ENCODE data around the gene FAM216B. TPM values are rescaled to one million over a fixed set of nuclear protein-coding genes. Genes with fewer than 3 reads are reported as not detected.

FAM216B gene
- total RNA-seq, 1 donor from 2014 or later: not detected

GRCh38 chr13:42745655-42746054, 35.7 kb upstream of the FAM216B start:
- intact Hi-C loops (cut with DNase I): no loop called here
- no peak overlapping the region for H3K4me3 ChIP-seq

GRCh38 chr13:42746866-42747265, 34.5 kb upstream of the FAM216B start:
- no peak overlapping the region for H3K27ac ChIP-seq
- intact Hi-C loops (cut with DNase I): no loop called here
- no peak for DNase-seq (ENCODE audit: low spot score in 2 of 2)

More at GRCh38 chr13:42745655-42746054, 35.7 kb upstream of the FAM216B start:
- no peaks in the 10 kb centered on the region for H3K36me3 ChIP-seq
- DNase-seq (ENCODE audit: low spot score in 2 of 2): no peak
- no peaks in the 10 kb centered on the region for H3K4me1 ChIP-seq
- H3K27ac ChIP-seq: no peak overlapping the region
- no peaks in the 10 kb centered on the region for H3K27me3 ChIP-seq
- no peak for TF ChIP-seq CTCF (IDR thresholded peaks at IDR 0.05)
- H3K9me3 ChIP-seq: no peaks in the 10 kb centered on the region

GRCh38 chr13:42747399-42747873, 33.9 kb upstream of the FAM216B start:
- Histone ChIP-seq H3K4me1 (no peaks in the 10 kb centered on the region), H3K9me3 (no peaks in the 10 kb centered on the region), H3K27ac (no peak overlapping the region), H3K27me3 (no peaks in the 10 kb centered on the region), H3K4me3 (no peak overlapping the region), H3K36me3 (no peaks in the 10 kb centered on the region)
- no peak for DNase-seq (ENCODE audit: low spot score in 2 of 2)
- no peak for TF ChIP-seq CTCF (IDR thresholded peaks at IDR 0.05)
- intact Hi-C loops (cut with DNase I): no loop called here

More at GRCh38 chr13:42746866-42747265, 34.5 kb upstream of the FAM216B start:
- Histone ChIP-seq H3K4me1 (no peaks in the 10 kb centered on the region), H3K9me3 (no peaks in the 10 kb centered on the region), H3K27me3 (no peaks in the 10 kb centered on the region), H3K4me3 (no peak overlapping the region), H3K36me3 (no peaks in the 10 kb centered on the region)
- no peak for TF ChIP-seq CTCF (IDR thresholded peaks at IDR 0.05)

GRCh38 chr13:42750794-42751193, 30.6 kb upstream of the FAM216B start:
- H3K9me3 ChIP-seq: no peaks in the 10 kb centered on the region
- H3K27me3 ChIP-seq: no peaks in the 10 kb centered on the region
- intact Hi-C loops (cut with DNase I): no loop called here
- no peak for TF ChIP-seq CTCF (IDR thresholded peaks at IDR 0.05)
- no peaks in the 10 kb centered on the region for H3K4me1 ChIP-seq
- no peaks in the 10 kb centered on the region for H3K36me3 ChIP-seq
- H3K27ac ChIP-seq: no peak overlapping the region
- H3K4me3 ChIP-seq: no peak overlapping the region
- DNase-seq (ENCODE audit: low spot score in 2 of 2): no peak

- H3K9me3 ChIP-seq: no peaks in the 10 kb centered on the region
- DNase-seq (ENCODE audit: low spot score in 2 of 2): no peak
- intact Hi-C loops (cut with DNase I): no loop called here
- H3K36me3 ChIP-seq: no peaks in the 10 kb centered on the region
- H3K4me1 ChIP-seq: no peaks in the 10 kb centered on the region
- H3K4me3 ChIP-seq: no peak overlapping the region
- no peaks in the 10 kb centered on the region for H3K27me3 ChIP-seq
- no peak overlapping the region for H3K27ac ChIP-seq
- TF ChIP-seq CTCF (IDR thresholded peaks at IDR 0.05): no peak
Observed at GRCh38 chr13:42751693-42752092, 29.7 kb upstream of the FAM216B start.

GRCh38 chr13:42752731-42753130, 28.7 kb upstream of the FAM216B start:
- Histone ChIP-seq H3K9me3 (no peaks in the 10 kb centered on the region), H3K27ac (no peak overlapping the region), H3K4me3 (no peak overlapping the region), H3K27me3 (no peaks in the 10 kb centered on the region), H3K36me3 (no peaks in the 10 kb centered on the region), H3K4me1 (no peaks in the 10 kb centered on the region)
- no peak for DNase-seq (ENCODE audit: low spot score in 2 of 2)
- no peak for TF ChIP-seq CTCF (IDR thresholded peaks at IDR 0.05)
- intact Hi-C loops (cut with DNase I): no loop called here
